H1 (cell line): ENCODE measurements around the gene CNBP. TPM values are rescaled to one million over a fixed set of nuclear protein-coding genes. Genes with fewer than 3 reads are reported as not detected.

Source experiments
- CBX8 ChIP-seq: fragments of 300-800, 300-1000 bp; sonication (generic); IDR thresholded peaks from 2 replicates; pipeline ENCODE4 v1.7.1; 2016; ENCODE audit warnings: low read depth, low read length, borderline replicate concordance
- CTCF ChIP-seq, 3 experiments: IDR thresholded peaks; 1 replicate in 2 of 3; 2 replicates in 1 of 3; pipeline versions ENCODE4 v1.5.1 to v1.6.1; 2011; ENCODE audit warnings: low read length in 3 of 3, mild to moderate bottlenecking in 3 of 3, inconsistent platforms in 2 of 3, low read depth in 1 of 3, moderate library complexity in 1 of 3; ENCODE audit not compliant: insufficient read depth in 1 of 3; ENCODE audit errors: control extremely low read depth in 1 of 3
- EGR1 ChIP-seq: IDR thresholded peaks from 2 replicates; pipeline ENCODE4 v1.6.1; 2011; ENCODE audit warnings: low read depth, low read length, borderline replicate concordance
- GABPA ChIP-seq: IDR thresholded peaks from 2 replicates; pipeline ENCODE4 v1.6.1; 2011; ENCODE audit warnings: mild to moderate bottlenecking, low read length, moderate library complexity, borderline replicate concordance; ENCODE audit not compliant: insufficient read depth
- MAFK ChIP-seq: IDR thresholded peaks from 2 replicates; pipeline ENCODE4 v1.6.1; 2012; ENCODE audit warnings: low read depth, mild to moderate bottlenecking, improper control_type of control experiment, low read length
- POLR2AphosphoS5 ChIP-seq: IDR thresholded peaks from 2 replicates; pipeline ENCODE4 v1.6.1; 2011; ENCODE audit warnings: low read depth, low read length
- RAD21 ChIP-seq, 2 experiments: IDR thresholded peaks in 1 of 2; conservative IDR thresholded peaks in 1 of 2; 2 replicates each; pipeline ENCODE4 v1.6.1; 2011; ENCODE audit warnings: low read depth in 2 of 2, low read length in 2 of 2, improper control_type of control experiment in 1 of 2, inconsistent platforms in 1 of 2, mild to moderate bottlenecking in 1 of 2, moderate library complexity in 1 of 2
- RFX5 ChIP-seq: IDR thresholded peaks from 2 replicates; pipeline ENCODE4 v1.6.1; 2011; ENCODE audit warnings: low read depth, low read length, improper control_type of control experiment, borderline replicate concordance
- SP1 ChIP-seq: IDR thresholded peaks from 2 replicates; pipeline ENCODE4 v1.6.1; 2011; ENCODE audit warnings: low read depth, low read length
- SUZ12 ChIP-seq: fragments of 200-600 bp; sonication (generic); IDR thresholded peaks from 2 replicates; pipeline ENCODE4 v1.6.1; 2012; ENCODE audit warnings: mild to moderate bottlenecking, inconsistent platforms, low read length, moderate library complexity, mixed read lengths
- TAF7 ChIP-seq: optimal IDR thresholded peaks from 2 replicates; pipeline ENCODE3; 2011; ENCODE audit warnings: low read depth, mild to moderate bottlenecking, inconsistent platforms, low read length, moderate library complexity, borderline replicate concordance
- USF2 ChIP-seq: IDR thresholded peaks from 2 replicates; pipeline ENCODE4 v1.6.1; 2011; ENCODE audit warnings: low read length, improper control_type of control experiment
- polyA plus RNA-seq, 7 experiments: library from polyadenylated mRNA; depleted of rRNA in 3 of 7; stranded (reverse) in 5 of 7; unstranded in 2 of 7; fragments of >200 nt in 5 of 7; fragments of 200-250 nt in 2 of 7; gene quantifications; 1 replicate in 5 of 7; 2 replicates in 1 of 7; 4 replicates in 1 of 7; pipeline versions ENCODE4 v1.2.1 to v1.2.3, GENCODE V29; 2011 to 2013; ENCODE audit warnings: missing spikeins in 2 of 7, mixed read lengths in 2 of 7
- total RNA-seq: library from RNA; stranded (reverse); fragmentation: NEBNext Ultra II Directional; extraction: Animal tissue kit (Norgen Biotek cat#: 25700); gene quantifications from 2 replicates; pipeline ENCODE4 v1.2.1, GENCODE V29; 2021

Gene CNBP
- total and polyA plus RNA-seq, 2 of the 8 experiments (the other 6 are each of a cell fraction or from before 2014, with no cell fraction given) = 315 to 371 TPM

- TF ChIP-seq MAFK = no peak
- no peak for TF ChIP-seq RFX5
- TF ChIP-seq CBX8 = no peak
- TF ChIP-seq CTCF (IDR thresholded peaks at IDR 0.05; ENCODE audit: control extremely low read depth in 1 of 3, insufficient read depth in 1 of 3, low read depth in 1 of 3, low read length in 3 of 3) = peak; percentile 15 to 58 (median 41)
- no peak for TF ChIP-seq EGR1
- peak; percentile 37; the same call in 1 of the 2 replicates for TF ChIP-seq POLR2AphosphoS5
- no peak for TF ChIP-seq GABPA
- TF ChIP-seq TAF7 = no peak
- TF ChIP-seq USF2 = no peak
- peak; percentile 28 to 33; a peak in 2 of 4 replicates for TF ChIP-seq RAD21 (IDR thresholded peaks at IDR 0.05 in 1 of 2, conservative IDR thresholded peaks at IDR 0.05 in 1 of 2; ENCODE audit: low read depth in 2 of 2, low read length in 2 of 2)
- TF ChIP-seq SUZ12 = no peak
- TF ChIP-seq SP1 = no peak
These were observed 20.7 kb downstream of the CNBP start (continued) for GRCh38 chr3:129162729-129163579.
